Embryonic facial prominence (tissue), 1 donor: Measurements from ENCODE around the gene DRAM1.
A peak's percentile ranks its signal among the peaks of the same experiment; 100 is the strongest.
"Not testable (repeated sequence)": the region's sequence is repeated elsewhere in the genome, so short reads cannot be mapped to it uniquely, and the experiment has no call there.

Experiments used
- DNase-seq: peaks from one replicate; pipeline ENCODE4 v3.0.0-alpha.2; 2016; ENCODE audit errors: extremely low spot score

Gene DRAM1

GRCh38 chr12:101876861-101877805, at the start of gene DRAM1:
Gene DRAM1 (plus strand): TSS chr12:101877580. CDS start chr12:101877790, 210 bp downstream.
- DNase-seq: peak; percentile 47

GRCh38 chr12:101828463-101829196, 48.8 kb upstream of the DRAM1 start:
- no peak for DNase-seq

- no peak for DNase-seq
Measured at GRCh38 chr12:101829639-101830366, 47.6 kb upstream of the DRAM1 start.

- peak; percentile 85 for DNase-seq
Measured at GRCh38 chr12:101830367-101831325, 46.7 kb upstream of the DRAM1 start, which contains the start of gene GNPTAB. Gene GNPTAB (minus strand): TSS chr12:101830959. CDS start chr12:101830675, 284 bp downstream.

- no peak for DNase-seq
Measured at GRCh38 chr12:101832030-101832429, 45.4 kb upstream of the DRAM1 start.

GRCh38 chr12:101838628-101839323, 38.6 kb upstream of the DRAM1 start:
- no peak for DNase-seq

GRCh38 chr12:101839324-101840283, 37.8 kb upstream of the DRAM1 start:
- no peak for DNase-seq

- no peak for DNase-seq
Measured at GRCh38 chr12:101841069-101841468, 36.3 kb upstream of the DRAM1 start.

- no peak for DNase-seq
Measured at GRCh38 chr12:101845137-101845711, 32.2 kb upstream of the DRAM1 start.

- DNase-seq: no peak
Measured at GRCh38 chr12:101847325-101847724, 30.1 kb upstream of the DRAM1 start.

- no peak for DNase-seq
Measured at GRCh38 chr12:101850199-101850598, 27.2 kb upstream of the DRAM1 start.

- no peak for DNase-seq
Measured at GRCh38 chr12:101852998-101853397, 24.4 kb upstream of the DRAM1 start.

- DNase-seq: no peak
Measured at GRCh38 chr12:101854747-101855146, 22.6 kb upstream of the DRAM1 start.

- DNase-seq: no peak
Measured at GRCh38 chr12:101855364-101855884, 22.0 kb upstream of the DRAM1 start.

GRCh38 chr12:101855976-101856375, 21.4 kb upstream of the DRAM1 start:
- no peak for DNase-seq

- DNase-seq: not testable (repeated sequence)
Measured at GRCh38 chr12:101856614-101857013, 20.8 kb upstream of the DRAM1 start.

GRCh38 chr12:101857043-101857558, 20.3 kb upstream of the DRAM1 start:
- DNase-seq: no peak

GRCh38 chr12:101858361-101858760, 19.0 kb upstream of the DRAM1 start:
- no peak for DNase-seq
